ENCODE data around the gene TBX4.

The TBX4 gene

GRCh38 chr17:61469474-61469873 is 17.3 kb downstream of the TBX4 start:
- no peaks in the 10 kb centered on the region for H3K36me3 ChIP-seq (ENCODE audit: low read depth)
- H3K27me3 ChIP-seq (ENCODE audit: insufficient read depth, poor library complexity, severe bottlenecking) = no peaks in the 10 kb centered on the region
- H3K9me3 ChIP-seq (ENCODE audit: severe bottlenecking) = no peaks in the 10 kb centered on the region
- no peak overlapping the region for H3K4me3 ChIP-seq (ENCODE audit: severe bottlenecking)
- no peak overlapping the region for H3K27ac ChIP-seq (ENCODE audit: poor library complexity, severe bottlenecking)
- no peak for DNase-seq (ENCODE audit: low spot score)
- peaks cover 9% of the 10 kb centered on the region for H3K4me1 ChIP-seq (ENCODE audit: insufficient read depth, poor library complexity, severe bottlenecking)
- ATAC-seq (ENCODE audit: low read depth) = no peak
- TF ChIP-seq CTCF (IDR thresholded peaks at IDR 0.05; ENCODE audit: poor library complexity, severe bottlenecking) = no peak

GRCh38 chr17:61469949-61470348 is 17.7 kb downstream of the TBX4 start:
- TF ChIP-seq CTCF (IDR thresholded peaks at IDR 0.05; ENCODE audit: poor library complexity, severe bottlenecking) = no peak
- no peaks in the 10 kb centered on the region for H3K36me3 ChIP-seq (ENCODE audit: low read depth)
- H3K9me3 ChIP-seq (ENCODE audit: severe bottlenecking) = no peaks in the 10 kb centered on the region
- no peak overlapping the region for H3K4me3 ChIP-seq (ENCODE audit: severe bottlenecking)
- no peak overlapping the region for H3K27ac ChIP-seq (ENCODE audit: poor library complexity, severe bottlenecking)
- ATAC-seq (ENCODE audit: low read depth) (no peak), DNase-seq (ENCODE audit: low spot score) (no peak)
- no peaks in the 10 kb centered on the region for H3K27me3 ChIP-seq (ENCODE audit: insufficient read depth, poor library complexity, severe bottlenecking)
- H3K4me1 ChIP-seq (ENCODE audit: insufficient read depth, poor library complexity, severe bottlenecking) = peaks cover 14% of the 10 kb centered on the region

- DNase-seq (ENCODE audit: low spot score) = no peak
- Histone ChIP-seq H3K9me3 (ENCODE audit: severe bottlenecking) (no peaks in the 10 kb centered on the region), H3K36me3 (ENCODE audit: low read depth) (no peaks in the 10 kb centered on the region), H3K27ac (ENCODE audit: poor library complexity, severe bottlenecking) (no peak overlapping the region), H3K27me3 (ENCODE audit: insufficient read depth, poor library complexity, severe bottlenecking) (no peaks in the 10 kb centered on the region), H3K4me1 (ENCODE audit: insufficient read depth, poor library complexity, severe bottlenecking) (peaks cover 20% of the 10 kb centered on the region), H3K4me3 (ENCODE audit: severe bottlenecking) (no peak overlapping the region)
- TF ChIP-seq CTCF (IDR thresholded peaks at IDR 0.05; ENCODE audit: poor library complexity, severe bottlenecking) = no peak
- ATAC-seq (ENCODE audit: low read depth) = no peak
Measured at GRCh38 chr17:61470530-61471136, 18.4 kb downstream of the TBX4 start.

GRCh38 chr17:61474235-61474927 is 22.2 kb downstream of the TBX4 start:
- peak; percentile 91 for ATAC-seq (ENCODE audit: low read depth)
- TF ChIP-seq CTCF (IDR thresholded peaks at IDR 0.05; ENCODE audit: poor library complexity, severe bottlenecking) = no peak
- DNase-seq (ENCODE audit: low spot score) = peak; percentile 18
- no peaks in the 10 kb centered on the region for H3K36me3 ChIP-seq (ENCODE audit: low read depth)
- H3K27me3 ChIP-seq (ENCODE audit: insufficient read depth, poor library complexity, severe bottlenecking) = no peaks in the 10 kb centered on the region
- H3K4me1 ChIP-seq (ENCODE audit: insufficient read depth, poor library complexity, severe bottlenecking) = peaks cover 24% of the 10 kb centered on the region
- H3K9me3 ChIP-seq (ENCODE audit: severe bottlenecking) = no peaks in the 10 kb centered on the region
- H3K4me3 ChIP-seq (ENCODE audit: severe bottlenecking) = no peak overlapping the region
- peak overlapping the region; percentile 81 for H3K27ac ChIP-seq (ENCODE audit: poor library complexity, severe bottlenecking)

DNA sequence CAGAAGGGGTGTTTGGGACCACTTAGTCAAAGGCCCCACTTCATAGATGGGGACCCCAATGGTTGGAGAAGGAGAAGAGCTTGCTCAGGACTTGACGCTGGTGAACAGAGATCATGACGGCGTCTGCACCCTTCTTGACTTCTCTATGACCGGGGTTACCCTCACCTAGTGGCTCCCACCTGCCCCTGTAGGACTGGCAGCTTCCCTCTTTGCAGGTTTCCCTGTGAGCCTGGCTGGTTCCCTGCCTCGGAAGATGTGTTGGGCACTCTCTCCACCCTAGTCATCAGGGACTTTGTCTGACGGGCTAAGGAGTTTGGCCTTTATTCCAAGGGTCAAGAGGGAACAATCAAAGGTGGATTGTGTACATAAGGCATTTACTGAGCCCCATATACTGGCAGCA is 22.7 kb downstream of the TBX4 start:
- Histone ChIP-seq H3K9me3 (ENCODE audit: severe bottlenecking) (no peaks in the 10 kb centered on the region), H3K4me3 (ENCODE audit: severe bottlenecking) (no peak overlapping the region), H3K27me3 (ENCODE audit: insufficient read depth, poor library complexity, severe bottlenecking) (no peaks in the 10 kb centered on the region), H3K27ac (ENCODE audit: poor library complexity, severe bottlenecking) (peak overlapping the region; percentile 81), H3K4me1 (ENCODE audit: insufficient read depth, poor library complexity, severe bottlenecking) (peaks cover 24% of the 10 kb centered on the region), H3K36me3 (ENCODE audit: low read depth) (no peaks in the 10 kb centered on the region)
- ATAC-seq (ENCODE audit: low read depth) (no peak; the same call in 2 of the 3 replicates), DNase-seq (ENCODE audit: low spot score) (no peak)
- TF ChIP-seq CTCF (IDR thresholded peaks at IDR 0.05; ENCODE audit: poor library complexity, severe bottlenecking) = no peak

Data from RWPE2 (cell line).